ENCODE data around the gene AMELX. TPM values are rescaled to one million over a fixed set of nuclear protein-coding genes. Genes with fewer than 3 reads are reported as not detected.
A peak's percentile ranks its signal among the peaks of the same experiment; 100 is the strongest.

Gene AMELX
- not detected in 2 replicates for total RNA-seq (2014; rRNA removed; shearing (Covaris generic))
- not detected in 2 replicates for polyA plus RNA-seq (2016; fragmentation: Nextera tagmentation; extraction: Ambion mirVana)

GRCh38 chrX:11293113-11293512 is at the start of gene AMELX:
Gene AMELX (plus strand): TSS chrX:11293413. CDS start chrX:11294789, 1,376 bp downstream.
- Histone ChIP-seq H2AFZ (no peak within 1 kb of the TSS), H3K4me3 (no peak within 1 kb of the TSS), H3K79me2 (ENCODE audit: insufficient read depth) (no peaks in the 10 kb centered on the region), H3K9me3 (ENCODE audit: low read depth) (no peaks in the 10 kb centered on the region), H3K4me2 (ENCODE audit: unreplicated experiment) (no peak within 1 kb of the TSS), H3K27ac (no peak within 1 kb of the TSS), H4K20me1 (ENCODE audit: insufficient read depth) (no peaks in the 10 kb centered on the region), H3K36me3 (ENCODE audit: low read depth) (no peaks in the 10 kb centered on the region), H3K27me3 (replicated peaks; ENCODE audit: insufficient read depth) (no peaks in the 10 kb centered on the region), H3K4me1 (ENCODE audit: insufficient read depth) (no peaks in the 10 kb centered on the region), H3F3A (ENCODE audit: insufficient read depth) (no peaks in the 10 kb centered on the region), H3K9ac (no peak within 1 kb of the TSS), H3K9me2 (ENCODE audit: insufficient read depth) (no peaks in the 10 kb centered on the region)
- in situ Hi-C loops (cut with MboI) = no loop called here
- WGBS, 2 experiments (ENCODE audit: low coverage in 1 of 2, low lambda C conversion rate in 2 of 2, missing lambda C conversion rate in 2 of 2) = 91 to 94% methylated on average over 2 of the region's 2 CpGs
- no peak for TF ChIP-seq EZH2phosphoT487 (IDR thresholded peaks at IDR 0.05; ENCODE audit: insufficient read depth, low read depth)
- DNase-seq = no peak

- Histone ChIP-seq H3K4me2 (ENCODE audit: unreplicated experiment) (no peak overlapping the region), H3F3A (ENCODE audit: insufficient read depth) (no peaks in the 10 kb centered on the region), H3K4me1 (ENCODE audit: insufficient read depth) (no peaks in the 10 kb centered on the region), H3K9me2 (ENCODE audit: insufficient read depth) (no peaks in the 10 kb centered on the region), H3K9me3 (ENCODE audit: low read depth) (no peaks in the 10 kb centered on the region), H3K9ac (no peak overlapping the region), H2AFZ (no peak overlapping the region), H4K20me1 (ENCODE audit: insufficient read depth) (no peaks in the 10 kb centered on the region), H3K27ac (no peak overlapping the region), H3K36me3 (ENCODE audit: low read depth) (no peaks in the 10 kb centered on the region), H3K27me3 (replicated peaks; ENCODE audit: insufficient read depth) (no peaks in the 10 kb centered on the region), H3K4me3 (no peak overlapping the region), H3K79me2 (ENCODE audit: insufficient read depth) (no peaks in the 10 kb centered on the region)
- in situ Hi-C loops (cut with MboI) = no loop called here
- 0 to 17% methylated on average over 2 of the region's 2 CpGs for WGBS, 2 experiments (ENCODE audit: low coverage in 1 of 2, low lambda C conversion rate in 2 of 2, missing lambda C conversion rate in 2 of 2)
- TF ChIP-seq EZH2 (IDR thresholded peaks at IDR 0.05; ENCODE audit: insufficient read depth, poor library complexity, severe bottlenecking) = no peak
- TF ChIP-seq EZH2phosphoT487 (IDR thresholded peaks at IDR 0.05; ENCODE audit: insufficient read depth, low read depth) = no peak
- peak; percentile 39 for DNase-seq
Observed at GRCh38 chrX:11244636-11245035, 48.6 kb upstream of the AMELX start.

- H3K27ac ChIP-seq = no peak overlapping the region
- TF ChIP-seq EZH2phosphoT487 (IDR thresholded peaks at IDR 0.05; ENCODE audit: insufficient read depth, low read depth) = no peak
- no peak for TF ChIP-seq EZH2 (IDR thresholded peaks at IDR 0.05; ENCODE audit: insufficient read depth, poor library complexity, severe bottlenecking)
- no peaks in the 10 kb centered on the region for H4K20me1 ChIP-seq (ENCODE audit: insufficient read depth)
- no peaks in the 10 kb centered on the region for H3K9me3 ChIP-seq (ENCODE audit: low read depth)
- 90 to 100% methylated on average over 3 to 5 of the region's 5 CpGs for WGBS, 2 experiments (ENCODE audit: low coverage in 1 of 2, low lambda C conversion rate in 2 of 2, missing lambda C conversion rate in 2 of 2)
- no peak for DNase-seq
- H3K79me2 ChIP-seq (ENCODE audit: insufficient read depth) = no peaks in the 10 kb centered on the region
- no peaks in the 10 kb centered on the region for H3K27me3 ChIP-seq (replicated peaks; ENCODE audit: insufficient read depth)
- H3K36me3 ChIP-seq (ENCODE audit: low read depth) = no peaks in the 10 kb centered on the region
- H3K9ac ChIP-seq = no peak overlapping the region
- no peak overlapping the region for H3K4me2 ChIP-seq (ENCODE audit: unreplicated experiment)
- H3F3A ChIP-seq (ENCODE audit: insufficient read depth) = no peaks in the 10 kb centered on the region
- in situ Hi-C loops (cut with MboI) = no loop called here
- H3K4me1 ChIP-seq (ENCODE audit: insufficient read depth) = no peaks in the 10 kb centered on the region
- no peaks in the 10 kb centered on the region for H3K9me2 ChIP-seq (ENCODE audit: insufficient read depth)
- no peak overlapping the region for H3K4me3 ChIP-seq
- no peak overlapping the region for H2AFZ ChIP-seq
Observed at GRCh38 chrX:11254417-11255109, 38.6 kb upstream of the AMELX start.

DNA sequence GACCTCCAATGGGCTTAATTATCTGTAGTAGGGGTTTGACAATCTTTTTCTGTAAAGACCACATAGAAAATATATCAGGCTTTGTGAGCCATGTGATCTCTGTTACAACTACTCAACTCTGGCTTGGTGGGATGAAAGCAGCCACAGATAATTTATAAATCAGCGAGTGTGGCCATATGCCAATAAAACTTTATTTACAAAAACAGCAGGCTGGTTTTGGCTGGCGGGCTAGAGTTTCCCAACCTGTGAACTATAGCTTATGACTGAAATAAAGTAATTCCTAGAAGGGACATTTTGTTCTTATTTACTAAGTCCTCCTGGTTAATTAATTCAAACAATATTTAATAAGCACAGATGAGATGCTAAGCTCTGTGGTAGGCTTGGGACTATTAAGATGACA is 35.9 kb upstream of the AMELX start:
- Histone ChIP-seq H3K4me2 (ENCODE audit: unreplicated experiment) (no peak overlapping the region), H3K4me1 (ENCODE audit: insufficient read depth) (peaks cover 4% of the 10 kb centered on the region; the same call in 1 of the 2 replicates), H3K27me3 (replicated peaks; ENCODE audit: insufficient read depth) (no peaks in the 10 kb centered on the region), H3K9me3 (ENCODE audit: low read depth) (no peaks in the 10 kb centered on the region), H3K27ac (no peak overlapping the region), H3K4me3 (no peak overlapping the region), H3K9ac (no peak overlapping the region), H2AFZ (no peak overlapping the region), H4K20me1 (ENCODE audit: insufficient read depth) (no peaks in the 10 kb centered on the region), H3K79me2 (ENCODE audit: insufficient read depth) (no peaks in the 10 kb centered on the region), H3F3A (ENCODE audit: insufficient read depth) (no peaks in the 10 kb centered on the region; the same call in 1 of the 2 replicates), H3K9me2 (ENCODE audit: insufficient read depth) (no peaks in the 10 kb centered on the region), H3K36me3 (ENCODE audit: low read depth) (no peaks in the 10 kb centered on the region)
- DNase-seq = no peak
- 82 to 97% methylated on average over 2 of the region's 2 CpGs for WGBS, 2 experiments (ENCODE audit: low coverage in 1 of 2, low lambda C conversion rate in 2 of 2, missing lambda C conversion rate in 2 of 2)
- TF ChIP-seq EZH2phosphoT487 (IDR thresholded peaks at IDR 0.05; ENCODE audit: insufficient read depth, low read depth) (no peak), EZH2 (IDR thresholded peaks at IDR 0.05; ENCODE audit: insufficient read depth, poor library complexity, severe bottlenecking) (no peak)
- in situ Hi-C loops (cut with MboI) = no loop called here

All from GM23248 (cell line).